Measurements from ENCODE around the gene RIMOC1.

DNA sequence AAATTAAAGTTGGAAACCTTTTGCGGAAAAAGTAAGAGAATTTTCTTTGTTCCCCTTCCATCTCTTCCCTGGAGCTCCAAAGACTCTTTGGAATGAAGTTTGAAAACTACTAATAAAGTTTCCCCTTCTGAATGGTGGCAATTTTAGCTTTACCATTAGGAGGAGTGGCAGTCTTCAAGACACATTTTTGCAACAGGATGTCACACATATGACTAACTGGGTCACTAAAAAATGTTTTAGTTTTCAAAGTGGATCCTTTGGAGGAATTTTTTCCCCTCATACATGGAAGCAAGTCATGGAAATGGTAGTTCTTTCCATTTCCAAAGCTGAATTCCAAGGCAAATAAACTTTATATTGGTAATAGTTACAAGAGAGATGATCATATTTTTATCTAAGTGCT is 36.5 kb downstream of the RIMOC1 start:
- TF ChIP-seq, protein P1, sequence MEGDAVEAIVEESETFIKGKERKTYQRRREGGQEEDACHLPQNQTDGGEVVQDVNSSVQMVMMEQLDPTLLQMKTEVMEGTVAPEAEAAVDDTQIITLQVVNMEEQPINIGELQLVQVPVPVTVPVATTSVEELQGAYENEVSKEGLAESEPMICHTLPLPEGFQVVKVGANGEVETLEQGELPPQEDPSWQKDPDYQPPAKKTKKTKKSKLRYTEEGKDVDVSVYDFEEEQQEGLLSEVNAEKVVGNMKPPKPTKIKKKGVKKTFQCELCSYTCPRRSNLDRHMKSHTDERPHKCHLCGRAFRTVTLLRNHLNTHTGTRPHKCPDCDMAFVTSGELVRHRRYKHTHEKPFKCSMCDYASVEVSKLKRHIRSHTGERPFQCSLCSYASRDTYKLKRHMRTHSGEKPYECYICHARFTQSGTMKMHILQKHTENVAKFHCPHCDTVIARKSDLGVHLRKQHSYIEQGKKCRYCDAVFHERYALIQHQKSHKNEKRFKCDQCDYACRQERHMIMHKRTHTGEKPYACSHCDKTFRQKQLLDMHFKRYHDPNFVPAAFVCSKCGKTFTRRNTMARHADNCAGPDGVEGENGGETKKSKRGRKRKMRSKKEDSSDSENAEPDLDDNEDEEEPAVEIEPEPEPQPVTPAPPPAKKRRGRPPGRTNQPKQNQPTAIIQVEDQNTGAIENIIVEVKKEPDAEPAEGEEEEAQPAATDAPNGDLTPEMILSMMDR (conservative IDR thresholded peaks at IDR 0.05; ENCODE audit: low read length) = no peak
- no peak for TF ChIP-seq EZH2phosphoT487 (IDR thresholded peaks at IDR 0.05; ENCODE audit: borderline replicate concordance)

Data from Loucy (cell line).